GM21390 (cell line): Measurements from ENCODE around the gene LRRC8A.
"Not testable (repeated sequence)": the region's sequence is repeated elsewhere in the genome, so short reads cannot be mapped to it uniquely, and the experiment has no call there.

Source experiments
- ATAC-seq: cut with Tn5 transposase; IDR thresholded peaks from one replicate; pipeline ENCODE4 v1.9.1; 2021; ENCODE audit not compliant: unreplicated experiment

The LRRC8A gene

GRCh38 chr9:128947527-128948301 lies 65.8 kb downstream of the LRRC8A start, which contains the start of the genes DOLK and NUP188:
Gene DOLK, minus strand, starts transcription at chr9:128947603. Its CDS starts 300 bp downstream, at chr9:128947303.
Gene NUP188, plus strand, starts transcription at chr9:128947699. Its CDS starts 21 bp downstream, at chr9:128947720.
- ATAC-seq = peak; percentile 72

GRCh38 chr9:128961403-128961802 lies 79.5 kb downstream of the LRRC8A start:
- not testable (repeated sequence) for ATAC-seq
